ENCODE data around the gene CELF2. TPM values are rescaled to one million over a fixed set of nuclear protein-coding genes. Genes with fewer than 3 reads are reported as not detected.

The CELF2 gene
- polyA plus RNA-seq, 2 donors = 2.2 to 4.0 TPM

DNA sequence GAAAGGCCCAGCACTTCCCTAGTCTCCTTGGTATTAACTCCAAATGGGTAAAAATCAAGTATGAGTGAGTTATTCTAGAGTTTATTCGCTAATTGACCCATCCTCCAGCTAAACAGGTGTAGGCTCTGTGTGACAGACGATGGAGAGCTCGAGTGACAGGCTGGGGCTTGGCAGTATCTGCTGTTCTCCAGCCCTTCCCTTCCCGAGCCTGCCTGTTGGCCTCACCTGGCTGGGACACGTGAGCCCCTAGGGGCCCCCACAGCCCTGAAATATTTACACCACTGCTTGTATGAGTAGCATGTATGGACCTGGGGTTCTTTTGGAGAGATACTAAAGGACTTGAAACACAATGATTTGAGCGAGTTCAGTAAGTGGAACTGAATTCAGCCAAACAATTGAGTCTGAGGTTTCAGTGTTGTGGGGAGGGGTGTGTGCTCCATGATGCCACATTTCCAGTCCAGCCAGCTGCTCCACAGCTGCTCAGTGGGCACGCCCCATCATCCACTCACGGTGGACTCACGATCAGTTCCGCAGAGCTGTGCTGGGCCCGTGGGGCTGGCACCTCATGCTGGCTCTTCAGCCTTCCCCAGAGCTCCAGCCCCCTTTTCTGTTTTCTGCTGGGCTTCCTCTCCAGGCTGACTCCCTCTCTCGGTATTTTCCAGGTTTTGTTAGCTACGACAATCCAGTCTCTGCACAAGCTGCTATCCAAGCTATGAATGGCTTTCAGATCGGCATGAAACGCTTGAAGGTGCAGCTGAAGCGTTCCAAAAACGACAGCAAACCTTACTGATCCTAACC, 310.8 kb downstream of the CELF2 start:
- Histone ChIP-seq H3K36me3 (ENCODE audit: control insufficient read depth in 2 of 2, insufficient read depth in 2 of 2, low read length in 1 of 2) (peaks cover 2% of the 10 kb centered on the region in 2 donors), H3K4me3 (ENCODE audit: low read depth in 1 of 2, low read length in 2 of 2) (peak overlapping the region; percentile 12 to 35), H3K9me3 (ENCODE audit: control insufficient read depth in 2 of 2, insufficient read depth in 1 of 2, low read depth in 1 of 2, low read length in 1 of 2) (no peaks in the 10 kb centered on the region), H3K27ac (ENCODE audit: low read depth in 2 of 2, low read length in 1 of 2) (peak overlapping the region; percentile 69 to 92), H3K4me1 (ENCODE audit: control insufficient read depth in 2 of 2, insufficient read depth in 2 of 2, low read length in 1 of 2) (peaks cover 2 to 5% of the 10 kb centered on the region in 2 donors), H3K27me3 (ENCODE audit: control insufficient read depth in 1 of 2, insufficient read depth in 2 of 2, low read length in 2 of 2) (no peaks in the 10 kb centered on the region)
- 43 to 61% methylated on average over 17 of the region's 17 CpGs for WGBS, 2 donors

- 32 to 44% methylated on average over 12 of the region's 12 CpGs for WGBS, 2 donors
- peak overlapping the region; percentile 12 to 35 for H3K4me3 ChIP-seq (ENCODE audit: low read depth in 1 of 2, low read length in 2 of 2)
- peaks cover 2% of the 10 kb centered on the region in 2 donors for H3K36me3 ChIP-seq (ENCODE audit: control insufficient read depth in 2 of 2, insufficient read depth in 2 of 2, low read length in 1 of 2)
- no peaks in the 10 kb centered on the region for H3K9me3 ChIP-seq (ENCODE audit: control insufficient read depth in 2 of 2, insufficient read depth in 1 of 2, low read depth in 1 of 2, low read length in 1 of 2)
- peaks cover 2 to 5% of the 10 kb centered on the region in 2 donors for H3K4me1 ChIP-seq (ENCODE audit: control insufficient read depth in 2 of 2, insufficient read depth in 2 of 2, low read length in 1 of 2)
- peak overlapping the region; percentile 63 to 92 for H3K27ac ChIP-seq (ENCODE audit: low read depth in 2 of 2, low read length in 1 of 2)
- H3K27me3 ChIP-seq (ENCODE audit: control insufficient read depth in 1 of 2, insufficient read depth in 2 of 2, low read length in 2 of 2) = no peaks in the 10 kb centered on the region
Observed at GRCh38 chr10:11329062-11329673, 311.5 kb downstream of the CELF2 start.

DNA sequence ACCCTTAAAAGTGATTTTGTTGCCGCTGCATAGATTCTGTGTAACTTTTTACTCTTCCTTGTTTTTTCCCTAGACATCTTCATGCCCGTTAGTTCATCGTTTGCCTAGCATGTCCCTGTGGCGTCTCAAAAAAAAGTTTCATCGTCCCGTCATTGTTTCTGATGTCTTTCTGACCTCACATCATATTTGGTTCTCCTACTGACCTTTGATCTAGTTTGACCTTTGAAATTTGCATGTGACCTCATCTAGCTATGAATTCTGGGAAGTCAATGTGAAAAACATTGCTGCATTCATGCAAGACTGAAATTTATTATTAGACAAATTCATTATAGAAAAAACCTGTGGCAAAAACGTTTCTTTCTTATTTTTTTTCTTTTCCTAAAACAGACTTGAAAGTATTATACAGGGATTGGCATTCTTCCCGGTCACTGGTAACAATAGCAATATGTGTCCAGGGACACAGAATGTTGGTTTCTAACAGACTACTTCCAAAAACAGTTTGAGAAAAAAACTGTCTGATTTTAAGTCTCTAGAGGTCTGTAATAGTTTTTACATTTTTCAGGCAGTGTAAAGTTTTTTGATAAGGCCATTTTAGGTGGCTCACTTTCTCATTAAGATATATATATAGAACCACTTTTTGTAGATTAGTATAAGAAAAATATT, 312.8 kb downstream of the CELF2 start:
- 58 to 70% methylated on average over 8 of the region's 8 CpGs for WGBS, 2 donors
- Histone ChIP-seq H3K4me1 (ENCODE audit: control insufficient read depth in 2 of 2, insufficient read depth in 2 of 2, low read length in 1 of 2) (peaks cover 2 to 5% of the 10 kb centered on the region in 2 donors), H3K36me3 (ENCODE audit: control insufficient read depth in 2 of 2, insufficient read depth in 2 of 2, low read length in 1 of 2) (peaks cover under 1 to 2% of the 10 kb centered on the region in 2 donors), H3K27ac (ENCODE audit: low read depth in 2 of 2, low read length in 1 of 2) (no peak overlapping the region), H3K27me3 (ENCODE audit: control insufficient read depth in 1 of 2, insufficient read depth in 2 of 2, low read length in 2 of 2) (no peaks in the 10 kb centered on the region), H3K4me3 (ENCODE audit: low read depth in 1 of 2, low read length in 2 of 2) (no peak overlapping the region), H3K9me3 (ENCODE audit: control insufficient read depth in 2 of 2, insufficient read depth in 1 of 2, low read depth in 1 of 2, low read length in 1 of 2) (no peaks in the 10 kb centered on the region)

GRCh38 chr10:11331046-11331577, 313.4 kb downstream of the CELF2 start:
- Histone ChIP-seq H3K4me3 (ENCODE audit: low read depth in 1 of 2, low read length in 2 of 2) (no peak overlapping the region), H3K4me1 (ENCODE audit: control insufficient read depth in 2 of 2, insufficient read depth in 2 of 2, low read length in 1 of 2) (peaks cover 2 to 5% of the 10 kb centered on the region in 2 donors), H3K27ac (ENCODE audit: low read depth in 2 of 2, low read length in 1 of 2) (no peak overlapping the region), H3K9me3 (ENCODE audit: control insufficient read depth in 2 of 2, insufficient read depth in 1 of 2, low read depth in 1 of 2, low read length in 1 of 2) (no peaks in the 10 kb centered on the region), H3K36me3 (ENCODE audit: control insufficient read depth in 2 of 2, insufficient read depth in 2 of 2, low read length in 1 of 2) (peaks cover 0 to 2% of the 10 kb centered on the region in 2 donors), H3K27me3 (ENCODE audit: control insufficient read depth in 1 of 2, insufficient read depth in 2 of 2, low read length in 2 of 2) (no peaks in the 10 kb centered on the region)

DNA sequence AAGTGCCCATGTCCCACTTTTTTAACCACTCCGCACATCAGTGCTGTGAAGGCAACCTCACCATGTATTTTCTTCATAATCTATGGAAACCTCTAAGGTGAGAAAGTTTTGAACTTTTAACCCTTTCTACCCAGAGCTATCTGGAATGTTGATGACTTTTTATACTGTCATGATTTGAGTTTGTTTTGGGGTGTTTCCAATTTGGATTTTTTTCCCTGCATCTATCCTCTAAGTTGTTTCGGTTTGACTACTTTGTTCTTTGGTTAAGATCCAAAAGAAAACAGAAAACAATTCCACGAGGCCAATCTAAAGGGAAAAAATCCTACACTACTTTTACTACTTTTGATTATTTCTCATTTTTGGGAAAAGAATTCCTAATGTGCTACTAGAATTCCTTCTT, 314.1 kb downstream of the CELF2 start:
- H3K27ac ChIP-seq (ENCODE audit: low read depth in 2 of 2, low read length in 1 of 2) = no peak overlapping the region
- no peaks in the 10 kb centered on the region for H3K36me3 ChIP-seq (ENCODE audit: control insufficient read depth in 2 of 2, insufficient read depth in 2 of 2, low read length in 1 of 2)
- 43 to 69% methylated on average over 3 of the region's 3 CpGs for WGBS, 2 donors
- H3K9me3 ChIP-seq (ENCODE audit: control insufficient read depth in 2 of 2, insufficient read depth in 1 of 2, low read depth in 1 of 2, low read length in 1 of 2) = no peaks in the 10 kb centered on the region
- no peaks in the 10 kb centered on the region for H3K27me3 ChIP-seq (ENCODE audit: control insufficient read depth in 1 of 2, insufficient read depth in 2 of 2, low read length in 2 of 2)
- H3K4me3 ChIP-seq (ENCODE audit: low read depth in 1 of 2, low read length in 2 of 2) = no peak overlapping the region
- peaks cover 2 to 5% of the 10 kb centered on the region in 2 donors for H3K4me1 ChIP-seq (ENCODE audit: control insufficient read depth in 2 of 2, insufficient read depth in 2 of 2, low read length in 1 of 2)

- Histone ChIP-seq H3K36me3 (ENCODE audit: control insufficient read depth in 2 of 2, insufficient read depth in 2 of 2, low read length in 1 of 2) (no peaks in the 10 kb centered on the region), H3K27ac (ENCODE audit: low read depth in 2 of 2, low read length in 1 of 2) (no peak overlapping the region), H3K9me3 (ENCODE audit: control insufficient read depth in 2 of 2, insufficient read depth in 1 of 2, low read depth in 1 of 2, low read length in 1 of 2) (no peaks in the 10 kb centered on the region), H3K4me1 (ENCODE audit: control insufficient read depth in 2 of 2, insufficient read depth in 2 of 2, low read length in 1 of 2) (peaks cover 2 to 5% of the 10 kb centered on the region in 2 donors), H3K4me3 (ENCODE audit: low read depth in 1 of 2, low read length in 2 of 2) (no peak overlapping the region), H3K27me3 (ENCODE audit: control insufficient read depth in 1 of 2, insufficient read depth in 2 of 2, low read length in 2 of 2) (no peaks in the 10 kb centered on the region)
- WGBS, 2 donors = 83 to 89% methylated on average over 10 of the region's 10 CpGs
Observed at GRCh38 chr10:11332846-11333245, 315.2 kb downstream of the CELF2 start.

DNA sequence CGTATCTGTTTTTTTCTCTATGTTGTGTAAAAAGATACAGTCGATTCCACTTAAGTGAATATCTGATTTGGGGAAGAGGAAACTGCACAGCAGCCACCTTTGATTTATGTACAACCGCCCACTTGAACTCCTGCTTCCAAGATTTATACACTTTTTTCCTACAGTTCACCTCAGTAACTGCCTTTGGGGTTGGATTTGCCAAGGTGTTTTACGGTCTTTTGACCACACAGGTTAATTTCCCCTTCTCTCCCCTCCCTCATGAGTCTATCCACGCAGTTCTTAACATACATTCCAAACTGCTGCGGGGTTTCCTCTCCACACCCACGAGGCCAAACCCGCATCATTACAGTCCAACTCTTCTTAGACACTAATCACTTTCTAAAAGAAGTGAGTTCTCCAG, 316.8 kb downstream of the CELF2 start:
- WGBS, 2 donors = 69 to 71% methylated on average over 8 of the region's 8 CpGs
- H3K27ac ChIP-seq (ENCODE audit: low read depth in 2 of 2, low read length in 1 of 2) = no peak overlapping the region
- H3K36me3 ChIP-seq (ENCODE audit: control insufficient read depth in 2 of 2, insufficient read depth in 2 of 2, low read length in 1 of 2) = no peaks in the 10 kb centered on the region
- H3K27me3 ChIP-seq (ENCODE audit: control insufficient read depth in 1 of 2, insufficient read depth in 2 of 2, low read length in 2 of 2) = no peaks in the 10 kb centered on the region
- no peak overlapping the region for H3K4me3 ChIP-seq (ENCODE audit: low read depth in 1 of 2, low read length in 2 of 2)
- H3K4me1 ChIP-seq (ENCODE audit: control insufficient read depth in 2 of 2, insufficient read depth in 2 of 2, low read length in 1 of 2) = no peaks in the 10 kb centered on the region
- no peaks in the 10 kb centered on the region for H3K9me3 ChIP-seq (ENCODE audit: control insufficient read depth in 2 of 2, insufficient read depth in 1 of 2, low read depth in 1 of 2, low read length in 1 of 2)

- no peak overlapping the region for H3K27ac ChIP-seq (ENCODE audit: low read depth in 2 of 2, low read length in 1 of 2)
- WGBS, 2 donors = 68 to 80% methylated on average over 12 of the region's 12 CpGs
Observed at GRCh38 chr10:11335167-11335652, 317.5 kb downstream of the CELF2 start.

DNA sequence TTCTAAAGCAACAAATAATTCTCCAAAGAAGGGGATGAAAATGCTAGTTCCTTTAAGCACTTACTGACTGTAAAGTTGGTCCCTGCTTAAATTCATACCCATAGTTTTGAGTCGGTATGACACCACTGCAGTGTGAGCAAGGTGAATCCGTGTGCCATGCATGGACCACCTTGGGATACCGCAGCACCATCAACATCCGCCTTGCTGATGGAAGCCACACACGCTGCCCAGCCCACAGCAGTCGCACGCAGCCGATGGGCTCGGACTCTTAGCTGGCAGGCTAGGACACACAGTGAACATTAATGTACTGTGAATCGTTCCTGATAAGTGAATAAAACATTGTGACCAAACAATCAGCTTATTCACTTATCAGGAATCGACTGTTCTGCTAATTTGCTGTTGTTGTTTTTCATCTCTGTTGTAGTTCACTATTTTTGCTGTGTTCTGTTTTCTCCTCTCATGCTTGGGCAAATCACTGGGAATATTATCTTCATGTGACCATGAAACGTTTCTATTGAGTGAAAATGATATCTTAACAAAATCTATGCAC, 318.3 kb downstream of the CELF2 start:
- H3K9me3 ChIP-seq (ENCODE audit: control insufficient read depth in 2 of 2, insufficient read depth in 1 of 2, low read depth in 1 of 2, low read length in 1 of 2) = no peaks in the 10 kb centered on the region
- H3K4me1 ChIP-seq (ENCODE audit: control insufficient read depth in 2 of 2, insufficient read depth in 2 of 2, low read length in 1 of 2) = peaks cover 0 to 4% of the 10 kb centered on the region in 2 donors
- H3K4me3 ChIP-seq (ENCODE audit: low read depth in 1 of 2, low read length in 2 of 2) = no peak overlapping the region
- no peak overlapping the region for H3K27ac ChIP-seq (ENCODE audit: low read depth in 2 of 2, low read length in 1 of 2)
- no peaks in the 10 kb centered on the region for H3K27me3 ChIP-seq (ENCODE audit: control insufficient read depth in 1 of 2, insufficient read depth in 2 of 2, low read length in 2 of 2)
- H3K36me3 ChIP-seq (ENCODE audit: control insufficient read depth in 2 of 2, insufficient read depth in 2 of 2, low read length in 1 of 2) = no peaks in the 10 kb centered on the region
- WGBS, 2 donors = 90 to 92% methylated on average over 12 of the region's 12 CpGs

More at GRCh38 chr10:11335167-11335652, 317.5 kb downstream of the CELF2 start:
- H3K4me3 ChIP-seq (ENCODE audit: low read depth in 1 of 2, low read length in 2 of 2) = no peak overlapping the region
- peaks cover 0 to 4% of the 10 kb centered on the region in 2 donors for H3K4me1 ChIP-seq (ENCODE audit: control insufficient read depth in 2 of 2, insufficient read depth in 2 of 2, low read length in 1 of 2)
- H3K36me3 ChIP-seq (ENCODE audit: control insufficient read depth in 2 of 2, insufficient read depth in 2 of 2, low read length in 1 of 2) = no peaks in the 10 kb centered on the region
- no peaks in the 10 kb centered on the region for H3K27me3 ChIP-seq (ENCODE audit: control insufficient read depth in 1 of 2, insufficient read depth in 2 of 2, low read length in 2 of 2)
- no peaks in the 10 kb centered on the region for H3K9me3 ChIP-seq (ENCODE audit: control insufficient read depth in 2 of 2, insufficient read depth in 1 of 2, low read depth in 1 of 2, low read length in 1 of 2)
